Activated CD8-positive, alpha-beta memory T cell treated with anti-CD3 and anti-CD28 coated beads for 1 hour (primary cell): Measurements from ENCODE around the gene PHOSPHO1.
"Not testable (repeated sequence)": the region's sequence is repeated elsewhere in the genome, so short reads cannot be mapped to it uniquely, and the experiment has no call there.

ENCODE experiments used
- DNase-seq, 2 donors: peaks; one replicate each; pipeline ENCODE4 v3.0.0-alpha.2; 2020; ENCODE audit warnings: low read depth in 1 of 2; ENCODE audit errors: extremely low read depth in 1 of 2

Gene PHOSPHO1

DNA sequence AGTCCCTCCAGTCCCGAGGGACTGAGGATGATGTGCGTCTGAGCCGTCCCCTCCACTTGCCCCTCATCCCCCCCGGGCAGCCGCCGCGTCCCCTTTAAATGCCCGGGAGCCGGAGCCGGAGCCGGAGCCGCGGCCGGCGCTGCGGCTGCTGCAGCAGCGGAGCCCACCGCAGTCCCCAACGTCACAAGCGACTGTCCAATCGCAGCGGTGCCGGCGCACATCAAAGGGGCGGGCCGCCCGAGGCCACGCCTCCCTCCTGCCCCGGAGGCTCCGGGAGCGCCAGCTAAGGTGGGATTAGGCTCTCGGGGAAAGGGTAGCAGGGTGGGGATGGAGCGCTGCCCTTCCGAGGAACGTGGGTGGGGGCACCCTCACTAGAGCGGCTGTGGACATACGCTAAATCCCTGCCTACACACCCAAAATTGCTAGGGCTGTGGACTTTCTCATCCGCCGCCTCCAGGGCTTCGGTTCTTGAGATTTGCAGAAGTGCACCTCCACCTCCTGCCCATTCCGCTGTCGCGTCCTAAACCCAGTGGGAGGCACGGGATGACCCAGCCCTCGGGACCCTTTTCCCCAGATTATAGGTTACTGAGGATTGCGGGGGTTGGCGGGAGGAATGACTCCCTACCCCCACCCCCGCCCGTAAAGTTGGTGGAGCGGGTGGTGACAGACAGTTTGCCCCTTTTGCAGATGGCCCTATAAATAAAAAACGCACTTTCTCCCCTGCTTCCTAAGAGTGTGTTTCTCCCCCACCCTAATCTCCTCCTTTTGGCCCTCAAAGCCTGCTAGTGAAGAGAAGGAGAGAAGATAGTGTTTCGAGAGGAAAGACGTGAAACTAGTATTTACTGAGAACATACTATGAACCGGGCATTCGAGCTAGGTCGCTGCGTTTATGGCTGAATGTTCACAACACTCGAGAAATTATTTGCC is at the start of gene PHOSPHO1:
Gene PHOSPHO1, minus strand, starts transcription at position 152 of the 927 bp plus-strand sequence. CDS start 4,096 bp downstream, outside the sequence.
- DNase-seq = peak; percentile 67 to 81

DNA sequence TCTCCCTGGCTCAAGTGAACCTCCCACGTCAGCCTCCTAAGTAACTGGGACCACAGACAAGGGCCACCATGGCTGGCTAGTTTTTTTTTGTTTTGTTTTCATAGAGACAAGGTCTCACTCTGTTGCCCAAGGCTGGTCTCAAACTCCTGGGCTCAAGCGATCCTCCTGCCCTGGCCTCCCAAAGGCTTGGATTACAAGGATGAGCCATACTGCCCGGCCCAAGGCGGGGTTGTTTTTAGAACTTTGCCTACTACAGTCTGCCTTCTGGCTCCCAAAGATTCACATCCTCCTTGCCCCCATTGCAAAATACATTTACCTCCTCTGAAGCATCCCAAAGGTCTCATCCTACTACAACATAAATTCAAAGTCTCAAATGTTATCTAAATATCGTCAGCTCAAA is 49.5 kb upstream of the PHOSPHO1 start:
- no peak for DNase-seq

DNA sequence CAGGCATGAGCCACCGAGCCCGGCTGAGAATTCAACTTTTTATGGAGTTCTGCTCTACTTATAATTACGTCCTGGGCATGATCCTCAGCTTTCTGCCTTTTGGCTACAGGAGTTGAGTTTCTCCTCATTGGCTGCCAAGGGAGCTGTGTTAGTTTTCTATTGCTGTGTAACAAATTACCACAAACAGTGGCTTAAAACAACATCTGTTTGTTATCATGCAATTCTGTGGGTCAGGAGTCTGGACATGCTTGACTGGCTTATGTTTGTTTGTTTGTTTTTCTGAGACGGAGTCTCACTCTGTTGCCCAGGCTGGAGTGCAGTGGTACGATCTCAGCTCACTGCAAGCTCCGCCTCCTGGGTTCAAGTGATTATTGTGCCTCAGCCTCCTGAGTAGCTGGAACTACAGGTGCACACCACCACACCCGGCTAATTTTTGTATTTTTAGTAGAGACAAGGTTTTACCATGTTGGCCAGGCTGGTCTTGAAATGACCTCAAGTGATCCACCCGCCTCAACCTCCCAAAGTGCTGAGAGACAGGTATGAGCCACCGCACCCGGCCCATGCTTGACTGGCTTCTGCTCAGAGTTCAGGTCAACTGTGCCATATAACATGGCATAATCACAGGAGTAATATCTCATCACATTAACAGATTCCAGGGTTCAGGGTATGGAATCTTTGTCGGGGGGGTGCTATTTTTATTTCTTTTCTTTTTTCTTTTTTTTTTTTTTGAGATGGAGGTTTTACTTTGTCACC is 48.9 kb upstream of the PHOSPHO1 start:
- DNase-seq = not testable (repeated sequence)

DNA sequence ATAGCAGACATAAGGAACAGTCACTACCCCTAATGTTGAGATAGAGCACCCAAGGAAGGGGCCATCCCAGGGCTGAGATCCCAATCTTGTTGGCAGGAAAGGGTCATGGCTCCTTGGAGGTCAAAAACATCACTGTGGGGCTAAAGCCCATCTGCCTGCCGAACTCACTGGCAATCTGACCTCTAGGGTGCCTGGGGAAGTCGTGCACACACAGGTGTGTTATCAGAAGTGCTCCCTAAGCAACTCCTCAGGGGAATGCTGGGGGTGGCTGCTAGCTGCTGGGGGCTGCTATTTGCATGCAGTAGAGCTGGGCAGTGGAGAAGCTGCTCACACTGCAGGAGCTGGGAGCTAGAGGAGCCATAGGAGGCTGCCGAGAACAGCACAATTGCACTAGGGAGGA is 47.5 kb upstream of the PHOSPHO1 start:
- DNase-seq = no peak

DNA sequence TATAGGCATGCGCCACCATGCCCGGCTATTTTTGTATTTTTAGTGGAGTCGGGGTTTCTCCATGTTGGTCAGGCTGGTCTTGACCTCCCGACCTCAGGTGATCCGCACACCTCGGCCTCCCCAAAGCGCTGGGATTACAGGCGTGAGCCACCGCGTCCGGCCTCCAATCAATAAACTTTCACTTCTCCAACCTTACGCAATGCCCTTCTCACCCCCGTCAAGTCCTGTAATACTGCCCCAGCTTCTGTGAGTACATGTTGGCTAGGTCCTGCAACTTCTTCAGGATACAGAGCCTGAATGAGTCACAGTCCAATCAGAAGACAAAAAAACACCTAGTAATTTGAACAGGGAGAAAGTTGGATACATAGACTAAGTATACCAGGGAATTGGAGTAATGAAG is 47.1 kb upstream of the PHOSPHO1 start:
- DNase-seq = no peak

DNA sequence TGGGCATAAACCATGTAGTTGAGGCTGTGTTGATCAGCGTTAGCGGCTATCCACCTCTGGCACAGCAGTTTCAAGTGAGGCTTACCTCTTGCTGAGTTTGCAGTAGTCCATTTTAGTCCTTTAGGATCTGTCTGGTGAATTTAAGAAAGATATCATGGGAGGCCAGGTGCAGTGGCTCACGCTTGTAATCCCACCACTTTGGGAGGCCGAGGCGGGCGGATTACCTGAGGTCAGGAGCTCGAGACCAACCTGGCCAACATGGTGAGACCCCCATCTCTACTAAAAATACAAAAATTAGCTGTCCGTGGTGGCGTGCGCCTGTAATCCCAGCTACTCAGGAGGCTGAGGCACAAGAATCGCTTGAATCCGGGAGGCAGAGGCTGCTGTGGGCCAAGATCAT is 45.4 kb upstream of the PHOSPHO1 start:
- DNase-seq = not testable (repeated sequence)

DNA sequence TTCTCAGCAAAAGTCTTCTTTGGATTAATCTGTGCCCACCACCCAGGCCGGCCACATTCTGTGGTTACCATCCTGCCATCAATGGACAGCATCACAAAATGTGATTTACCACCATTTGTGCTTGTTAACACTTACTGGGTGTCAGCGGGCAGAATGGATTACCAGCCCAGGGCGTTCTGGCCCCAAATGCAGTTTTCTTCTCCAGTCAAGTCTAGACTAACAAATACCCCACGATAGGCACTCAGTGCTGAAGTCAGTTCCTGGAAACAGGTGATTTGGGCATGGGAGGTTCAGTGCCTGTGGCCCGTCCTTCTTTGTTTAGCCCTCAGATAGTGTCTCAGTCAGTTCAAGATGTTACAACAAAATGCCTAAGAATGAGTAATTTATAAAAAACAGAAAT is 38.8 kb upstream of the PHOSPHO1 start:
- no peak for DNase-seq

DNA sequence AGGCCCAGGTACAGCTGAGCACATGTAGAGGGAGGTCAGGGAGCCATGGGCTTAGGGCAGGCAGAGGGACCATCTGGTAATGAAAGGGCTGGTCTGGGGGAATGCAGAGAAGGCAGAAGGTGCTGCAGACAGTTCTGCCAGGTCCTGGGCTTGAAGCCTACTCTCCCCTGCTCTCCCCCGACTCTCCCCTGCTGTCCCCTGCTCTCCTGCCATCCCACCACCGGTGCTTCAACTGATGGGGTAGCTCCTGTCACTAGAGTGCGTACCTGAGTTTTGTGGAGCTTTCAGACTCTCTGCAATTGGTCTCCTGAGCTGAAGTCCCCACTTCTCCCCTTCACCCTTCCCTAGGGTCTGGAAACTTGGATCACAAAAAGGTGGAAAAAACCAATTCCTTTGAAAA is 37.3 kb upstream of the PHOSPHO1 start:
- no peak for DNase-seq

GRCh38 chr17:49266233-49266632 is 35.6 kb upstream of the PHOSPHO1 start:
- no peak for DNase-seq

DNA sequence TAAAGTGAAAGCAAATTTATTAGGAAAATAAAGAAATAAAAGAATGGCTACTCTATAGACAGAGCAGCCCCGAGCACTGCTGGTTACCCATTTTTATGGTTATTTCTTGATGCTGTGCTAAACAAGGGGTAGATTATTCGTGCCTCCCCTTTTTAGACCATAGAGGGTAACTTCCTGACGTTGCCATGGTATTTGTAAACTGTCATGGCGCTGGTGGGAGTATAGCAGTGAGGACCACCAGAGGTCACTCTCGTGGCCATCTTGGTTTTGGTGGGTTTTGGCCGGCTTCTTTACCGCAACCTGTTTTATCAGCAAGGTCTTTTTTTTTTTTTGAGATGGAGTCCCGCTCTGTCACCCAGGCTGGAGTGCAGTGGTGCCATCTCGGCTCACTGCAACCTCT is 31.0 kb upstream of the PHOSPHO1 start:
- not testable (repeated sequence) for DNase-seq

DNA sequence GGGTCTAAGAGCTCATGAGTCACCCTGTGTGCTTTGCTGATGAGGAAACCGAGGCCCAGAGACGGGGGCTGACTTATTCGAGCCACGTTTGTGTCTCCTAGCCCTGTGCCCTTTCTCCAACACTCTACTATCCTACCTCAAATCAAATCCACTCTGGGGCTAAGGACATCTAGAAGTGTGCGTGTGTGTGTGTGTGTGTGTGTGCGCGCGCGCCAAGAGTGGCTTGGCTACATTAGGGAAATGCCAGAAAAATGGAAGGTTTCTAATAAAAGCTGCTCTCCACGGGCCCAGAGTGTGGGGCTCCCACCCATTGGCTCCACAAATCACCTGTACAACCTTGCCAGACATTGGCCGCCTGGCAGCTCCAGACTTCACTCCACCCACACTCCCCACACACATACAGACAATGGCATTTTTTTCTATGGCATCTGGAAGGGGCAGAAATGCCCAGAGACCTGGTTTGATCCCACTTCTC is 30.3 kb upstream of the PHOSPHO1 start:
- no peak for DNase-seq

DNA sequence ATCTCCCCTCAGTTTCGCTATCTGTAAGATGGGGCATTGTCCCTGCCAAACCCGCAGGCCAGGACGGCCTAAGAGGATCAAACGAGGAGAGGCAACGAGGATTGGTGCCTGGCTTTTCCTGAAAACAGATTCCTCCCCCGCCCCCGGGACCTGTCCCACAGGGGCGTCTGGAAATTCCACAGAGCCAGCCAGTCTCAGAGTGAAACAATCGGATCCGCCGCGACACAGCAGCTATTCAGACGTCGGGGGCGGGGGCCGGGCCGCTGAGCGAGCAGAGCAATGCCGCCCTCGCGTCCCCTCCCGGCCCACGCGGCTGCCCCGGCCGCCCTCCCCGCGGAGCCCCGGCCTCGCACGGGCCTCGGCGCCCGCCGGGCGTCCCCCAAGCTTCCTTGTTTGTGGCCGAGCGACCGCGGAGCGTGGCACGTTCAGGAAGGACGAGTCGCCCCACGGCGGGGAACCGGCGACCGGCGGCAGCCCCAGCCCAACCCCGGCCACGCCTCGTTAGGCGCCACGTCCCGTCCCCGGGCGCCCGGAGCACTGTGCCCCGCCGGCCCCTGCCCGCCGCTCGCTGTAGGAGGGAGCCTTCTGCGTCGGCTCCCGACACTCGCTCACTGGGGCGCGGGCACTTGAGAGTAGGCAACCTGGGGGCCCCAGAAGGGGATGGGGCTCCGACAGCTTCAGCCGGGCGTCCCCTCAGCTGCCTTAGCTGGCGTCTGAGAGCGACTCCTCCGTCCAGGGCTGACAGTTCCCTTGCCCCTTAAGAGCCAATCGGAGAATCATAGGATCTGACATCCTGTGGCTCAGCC is 29.6 kb upstream of the PHOSPHO1 start:
- peak in 1 of 2 donors; percentile 38 for DNase-seq

DNA sequence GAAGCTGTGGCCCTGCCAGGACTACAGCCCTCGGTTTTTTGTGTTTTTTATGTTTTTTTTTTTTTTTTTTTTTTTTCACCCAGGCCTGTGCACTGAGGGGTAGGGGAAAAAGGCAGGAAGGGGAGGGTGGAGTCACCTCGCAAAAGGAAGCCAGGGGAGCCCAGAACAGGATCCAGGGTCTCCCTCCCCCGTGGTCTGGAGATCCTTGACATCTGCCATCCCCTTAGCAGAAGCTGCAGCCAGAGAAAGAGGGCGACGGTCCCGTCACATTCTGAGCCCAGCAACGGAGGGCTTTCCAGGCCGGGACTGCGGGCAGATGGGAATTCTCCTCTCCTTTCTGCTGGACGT is 29.1 kb upstream of the PHOSPHO1 start:
- DNase-seq = no peak

DNA sequence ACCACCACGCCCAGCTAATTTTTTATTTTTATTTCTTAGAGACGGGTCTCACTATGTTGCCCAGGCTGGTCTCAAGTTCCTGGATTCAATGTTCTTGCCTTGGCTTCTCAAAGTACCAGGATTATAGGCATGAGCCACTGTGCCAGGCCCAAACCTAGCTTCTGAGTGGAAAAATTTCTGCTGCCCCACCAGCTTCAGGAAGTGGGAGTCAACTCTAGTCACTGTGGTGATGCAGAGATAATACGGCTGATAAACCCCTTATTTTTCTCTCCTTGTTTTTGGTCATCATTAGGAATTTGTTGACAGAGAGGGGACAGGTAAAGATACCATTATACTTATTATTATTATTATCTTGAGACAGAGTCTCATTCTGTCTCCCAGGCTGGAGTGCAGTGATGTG is 27.8 kb upstream of the PHOSPHO1 start:
- no peak for DNase-seq

DNA sequence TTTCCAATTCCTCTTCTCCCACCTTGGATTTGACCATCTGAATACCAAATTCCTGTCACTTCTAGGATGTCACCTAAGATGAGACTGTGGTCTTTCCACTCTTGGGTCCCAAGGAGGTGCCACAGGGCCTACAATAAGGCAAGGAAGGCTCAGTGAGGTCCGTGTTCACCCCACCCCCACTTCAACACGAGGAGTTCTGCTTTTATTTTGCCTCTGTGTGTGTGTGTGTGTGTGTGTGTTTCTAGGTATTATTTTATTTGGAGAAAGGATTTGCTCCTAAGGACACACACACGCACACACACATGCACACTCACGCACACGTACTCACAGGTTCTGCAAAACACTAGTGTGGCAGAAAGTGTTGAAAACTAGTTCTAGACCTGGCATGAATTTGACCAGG is 24.5 kb upstream of the PHOSPHO1 start:
- no peak for DNase-seq

GRCh38 chr17:49254066-49254465 is 23.5 kb upstream of the PHOSPHO1 start:
- DNase-seq = no peak

DNA sequence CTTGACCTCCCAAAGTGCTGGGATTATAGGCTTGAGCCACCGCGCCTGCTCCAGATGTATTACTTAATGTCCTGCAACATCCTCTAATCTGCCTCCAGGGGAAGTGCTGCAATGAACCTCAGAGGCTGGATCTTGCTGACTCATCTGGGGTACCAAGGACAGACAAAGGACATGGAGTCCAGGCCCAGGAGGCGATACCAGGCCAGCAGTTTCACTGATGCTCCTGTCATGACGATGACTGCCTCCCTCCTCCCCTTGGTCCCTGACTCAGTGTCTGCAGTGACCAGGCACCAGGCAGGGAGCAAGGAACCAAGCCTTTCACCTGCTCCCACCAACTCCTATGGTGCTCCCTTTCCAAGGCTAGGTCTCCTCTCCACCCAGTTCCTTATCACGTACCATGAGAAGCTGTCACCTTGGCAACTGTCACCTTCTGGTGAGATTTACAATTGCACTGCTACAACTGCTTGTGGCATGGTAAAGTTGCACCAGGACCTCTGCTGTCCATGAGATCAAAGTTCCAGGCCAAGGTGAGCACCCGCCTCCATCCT is 21.6 kb upstream of the PHOSPHO1 start:
- no peak for DNase-seq

DNA sequence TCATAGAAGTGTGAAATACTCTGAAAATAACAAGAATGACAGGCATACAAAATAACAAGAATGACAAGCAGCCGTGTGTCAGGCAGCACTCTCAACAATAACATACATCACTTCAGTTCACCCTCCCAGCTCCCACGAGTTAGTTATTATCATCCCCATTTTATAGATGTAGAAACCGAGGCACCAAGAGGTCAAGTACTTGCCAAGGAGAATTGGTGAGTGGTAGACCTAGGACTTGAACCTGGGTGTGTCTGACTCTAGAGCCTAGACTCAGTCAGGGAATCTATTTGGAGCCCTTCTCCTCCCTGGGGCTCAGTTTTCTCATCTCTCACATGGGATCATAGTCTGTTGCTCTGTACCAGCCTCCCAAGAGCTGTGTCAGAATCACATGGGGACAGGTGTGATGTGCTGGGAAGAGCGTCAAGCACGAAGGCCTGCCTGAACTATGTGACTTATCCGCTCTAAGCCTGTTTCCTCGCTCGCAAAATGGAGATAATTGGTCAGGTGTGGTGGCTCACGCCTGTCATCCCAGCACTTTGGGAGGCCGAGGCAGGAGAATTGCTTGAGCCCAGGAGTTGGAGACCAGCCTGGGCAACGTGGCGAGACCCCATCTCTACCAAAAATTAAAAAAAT is 19.4 kb upstream of the PHOSPHO1 start:
- no peak for DNase-seq

DNA sequence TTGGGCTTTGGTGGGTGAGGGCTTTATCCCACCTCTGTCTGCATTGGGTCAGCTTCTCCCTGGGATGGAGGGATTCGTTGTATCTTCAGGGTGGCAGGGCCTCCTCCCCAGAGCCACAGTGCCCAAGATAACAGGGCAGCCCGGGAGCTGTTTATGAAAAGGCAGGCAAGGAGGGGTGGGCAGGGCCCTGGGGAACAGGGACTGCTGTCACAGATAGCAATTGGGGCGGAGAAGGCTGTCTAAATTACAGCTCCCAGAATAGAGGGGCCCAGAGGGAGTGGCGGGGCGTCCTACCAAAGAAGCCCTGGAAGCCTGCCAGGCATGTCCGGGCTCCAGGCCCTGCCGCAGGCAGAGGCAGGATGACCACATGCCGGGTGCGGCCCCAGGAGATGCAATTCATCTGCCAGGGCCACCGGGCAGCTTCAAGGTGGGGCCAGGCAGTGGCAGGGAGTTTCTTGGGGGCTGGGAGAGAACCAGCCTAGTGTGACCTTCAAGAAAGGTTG is 18.8 kb upstream of the PHOSPHO1 start:
- no peak for DNase-seq

GRCh38 chr17:49247944-49248343 is 17.4 kb upstream of the PHOSPHO1 start:
- DNase-seq = no peak
